HEK293 (cell line): ENCODE data around the gene EBLN1.

Experiments used
- CTCF ChIA-PET: fragments of 350-600 bp; formaldehyde crosslinking; extraction: SDS; loops from one replicate; lab custom pipeline; 2021; ENCODE audit warnings: antibody characterized with exemption; lab: Yijun Ruan, JAX
- POLR2A ChIA-PET: fragments of 300-600 bp; formaldehyde crosslinking; extraction: SDS; loops from one replicate; lab custom pipeline; 2020; ENCODE audit warnings: antibody characterized with exemption, inconsistent platforms; lab: Yijun Ruan, JAX
- H3K27ac ChIP-seq: fragments of 200-500 bp; sonication (Bioruptor generic); 2 replicates; pipeline ENCODE4 v1.5.1; 2014; ENCODE audit warnings: low read depth, low read length, control low read depth, inconsistent platforms; ENCODE audit errors: extremely low read depth
- H3K36me3 ChIP-seq, 2 experiments: fragments of 200-500 bp in 1 of 2; sonication (Bioruptor generic) in 1 of 2; 1 replicate in 1 of 2; 2 replicates in 1 of 2; pipeline ENCODE4 v1.5.1; 2014 to 2017; ENCODE audit warnings: inconsistent platforms in 2 of 2, low read length in 2 of 2; ENCODE audit not compliant: control insufficient read depth in 2 of 2, insufficient read depth in 1 of 2
- H3K4me1 ChIP-seq: fragments of 200-500 bp; sonication (Bioruptor generic); 2 replicates; pipeline ENCODE4 v1.5.1; 2014; ENCODE audit warnings: mild to moderate bottlenecking, low read length, inconsistent platforms; ENCODE audit not compliant: control insufficient read depth, insufficient read depth
- H3K4me3 ChIP-seq: 2 replicates; pipeline ENCODE4 v1.5.1; 2011; ENCODE audit warnings: low read depth, mild to moderate bottlenecking, control low read depth, low read length, moderate library complexity
- H3K9me3 ChIP-seq: fragments of 200-500 bp; sonication (Bioruptor generic); 2 replicates; pipeline ENCODE4 v1.5.1; 2014; ENCODE audit warnings: low read depth, low read length, inconsistent platforms; ENCODE audit not compliant: control insufficient read depth, insufficient read depth
- BCL11B ChIP-seq: fragments of 450-650 bp; formaldehyde crosslinking; IDR thresholded peaks from 2 replicates; pipeline ENCODE4 v1.5.1; 2016; ENCODE audit warnings: low read depth, missing biosample characterization, missing genetic modification characterization
- GLIS2 ChIP-seq: fragments of 450-650 bp; formaldehyde crosslinking; IDR thresholded peaks from 2 replicates; pipeline ENCODE4 v1.5.1; 2016; ENCODE audit warnings: missing biosample characterization, missing genetic modification characterization
- KLF16 ChIP-seq: fragments of 450-650 bp; formaldehyde crosslinking; IDR thresholded peaks from 2 replicates; pipeline ENCODE4 v1.5.1; 2017; ENCODE audit warnings: missing biosample characterization, missing genetic modification characterization
- KLF9 ChIP-seq: fragments of 450-650 bp; formaldehyde crosslinking; IDR thresholded peaks from 2 replicates; pipeline ENCODE4 v1.5.1; 2016; ENCODE audit warnings: missing biosample characterization, missing genetic modification characterization, low read depth
- MZF1 ChIP-seq: fragments of 450-650 bp; formaldehyde crosslinking; IDR thresholded peaks from 2 replicates; pipeline ENCODE4 v1.5.1; 2017; ENCODE audit warnings: missing biosample characterization, missing genetic modification characterization, borderline replicate concordance
- OVOL3 ChIP-seq: fragments of 450-650 bp; formaldehyde crosslinking; IDR thresholded peaks from 2 replicates; pipeline ENCODE4 v1.5.1; 2016; ENCODE audit warnings: missing biosample characterization, missing genetic modification characterization
- SALL2 ChIP-seq: fragments of 450-650 bp; formaldehyde crosslinking; IDR thresholded peaks from 2 replicates; pipeline ENCODE4 v1.5.0; 2017; ENCODE audit warnings: missing biosample characterization, mild to moderate bottlenecking, missing genetic modification characterization, borderline replicate concordance
- TCF7L2 ChIP-seq: IDR thresholded peaks from 2 replicates; pipeline ENCODE4 v1.6.1; 2011; ENCODE audit warnings: low read depth, mild to moderate bottlenecking, inconsistent platforms, low read length, moderate library complexity, borderline replicate concordance
- TRIM28 ChIP-seq: IDR thresholded peaks from 2 replicates; pipeline ENCODE4 v1.6.1; 2011; ENCODE audit warnings: low read length, control low read depth, borderline replicate concordance
- WT1 ChIP-seq: fragments of 450-650 bp; formaldehyde crosslinking; IDR thresholded peaks from 2 replicates; pipeline ENCODE4 v1.5.1; 2016; ENCODE audit warnings: missing biosample characterization, missing genetic modification characterization
- ZBTB44 ChIP-seq: fragments of 450-650 bp; IDR thresholded peaks from 2 replicates; pipeline ENCODE4 v1.5.1; 2018; ENCODE audit warnings: missing biosample characterization, mild to moderate bottlenecking, missing genetic modification characterization
- ZNF112 ChIP-seq: fragments of 450-650 bp; formaldehyde crosslinking; IDR thresholded peaks from 2 replicates; pipeline ENCODE4 v1.5.0; 2017; ENCODE audit warnings: missing biosample characterization, missing genetic modification characterization
- ZNF175 ChIP-seq: fragments of 450-650 bp; formaldehyde crosslinking; IDR thresholded peaks from 2 replicates; pipeline ENCODE4 v1.5.1; 2016; ENCODE audit warnings: missing biosample characterization, missing genetic modification characterization
- ZNF248 ChIP-seq: fragments of 450-650 bp; formaldehyde crosslinking; IDR thresholded peaks from 2 replicates; pipeline ENCODE4 v1.5.1; 2017; ENCODE audit warnings: missing biosample characterization, missing genetic modification characterization
- ZNF302 ChIP-seq: fragments of 450-650 bp; formaldehyde crosslinking; IDR thresholded peaks from 2 replicates; pipeline ENCODE4 v1.5.1; 2016; ENCODE audit warnings: missing biosample characterization, missing genetic modification characterization, low read depth
- ZNF354C ChIP-seq: fragments of 450-650 bp; formaldehyde crosslinking; IDR thresholded peaks from 2 replicates; pipeline ENCODE4 v1.5.1; 2016; ENCODE audit warnings: missing biosample characterization, missing genetic modification characterization, low read depth, borderline replicate concordance
- ZNF416 ChIP-seq: fragments of 450-650 bp; formaldehyde crosslinking; IDR thresholded peaks from 2 replicates; pipeline ENCODE4 v1.5.1; 2016; ENCODE audit warnings: missing biosample characterization, missing genetic modification characterization
- ZNF530 ChIP-seq: fragments of 450-650 bp; formaldehyde crosslinking; IDR thresholded peaks from 2 replicates; pipeline ENCODE4 v1.5.1; 2016; ENCODE audit warnings: low read depth, missing biosample characterization, missing genetic modification characterization
- ZNF561 ChIP-seq: fragments of 450-650 bp; IDR thresholded peaks from 2 replicates; pipeline ENCODE4 v1.5.1; 2018; ENCODE audit warnings: missing biosample characterization, missing genetic modification characterization, borderline replicate concordance
- ZNF585B ChIP-seq: fragments of 450-650 bp; formaldehyde crosslinking; IDR thresholded peaks from 2 replicates; pipeline ENCODE4 v1.5.1; 2016; ENCODE audit warnings: missing biosample characterization, missing genetic modification characterization
- ZNF664 ChIP-seq: fragments of 450-650 bp; formaldehyde crosslinking; IDR thresholded peaks from 2 replicates; pipeline ENCODE4 v1.5.1; 2016; ENCODE audit warnings: missing biosample characterization, missing genetic modification characterization
- ZNF692 ChIP-seq: fragments of 450-650 bp; formaldehyde crosslinking; IDR thresholded peaks from 2 replicates; pipeline ENCODE4 v1.5.1; 2016; ENCODE audit warnings: missing biosample characterization, missing genetic modification characterization
- ZNF76 ChIP-seq: fragments of 450-650 bp; formaldehyde crosslinking; IDR thresholded peaks from 2 replicates; pipeline ENCODE4; 2016; ENCODE audit warnings: low read depth, missing biosample characterization, missing genetic modification characterization, borderline replicate concordance
- ZNF776 ChIP-seq: fragments of 450-650 bp; formaldehyde crosslinking; IDR thresholded peaks from 2 replicates; pipeline ENCODE4 v1.5.0; 2017; ENCODE audit warnings: missing biosample characterization, missing genetic modification characterization, borderline replicate concordance
- ZSCAN16 ChIP-seq: fragments of 450-650 bp; formaldehyde crosslinking; IDR thresholded peaks from 2 replicates; pipeline ENCODE4 v1.5.1; 2016; ENCODE audit warnings: missing biosample characterization, missing genetic modification characterization
- ZSCAN23 ChIP-seq: fragments of 450-650 bp; formaldehyde crosslinking; IDR thresholded peaks from 2 replicates; pipeline ENCODE4 v1.5.1; 2016; ENCODE audit warnings: missing biosample characterization, missing genetic modification characterization
- TF ChIP-seq, protein P1 (sequence below): fragments of 450-650 bp; formaldehyde crosslinking; IDR thresholded peaks from 2 replicates; pipeline ENCODE4 v1.5.1; 2016; ENCODE audit warnings: missing biosample characterization, missing genetic modification characterization, borderline replicate concordance
- TF ChIP-seq, protein P2 (sequence below): fragments of 450-650 bp; formaldehyde crosslinking; IDR thresholded peaks from 2 replicates; pipeline ENCODE4 v1.5.1; 2016; ENCODE audit warnings: missing biosample characterization, missing genetic modification characterization, low read depth

The EBLN1 gene

DNA sequence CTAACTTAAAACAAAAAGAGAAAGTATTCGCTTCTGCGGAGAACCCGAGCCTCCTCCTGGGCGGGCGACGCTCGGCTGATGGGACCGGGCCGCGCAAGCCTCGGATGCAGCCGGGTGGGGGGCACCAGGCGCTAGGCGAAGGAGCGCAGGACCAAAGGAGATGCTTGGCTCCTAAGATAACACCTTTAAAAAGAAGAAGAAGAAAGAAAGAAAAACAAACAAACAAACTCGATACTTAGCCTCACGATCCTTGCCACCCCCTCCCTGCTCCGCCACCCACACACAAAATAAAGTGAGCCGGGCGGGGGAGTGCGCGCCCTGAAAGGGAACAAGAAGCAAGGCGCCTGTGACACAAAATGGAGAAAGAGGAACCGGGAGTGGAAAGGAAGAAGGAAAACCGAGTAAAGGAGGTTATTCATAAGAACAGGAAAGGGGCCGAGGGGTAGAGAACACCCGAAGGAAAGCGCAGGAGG, 34.0 kb upstream of the EBLN1 start:
- CTCF ChIA-PET = interaction anchor here (0.6 kb wide), 1 partner anchor 462 kb away, joined by 3 read pairs; no protein-coding TSS in a partner anchor
- H3K27ac ChIP-seq = peak overlapping the region; percentile 91
- TF ChIP-seq ZNF692 (tag by site-specific recombination) (0 out of 2 replicates have a peak, but pooled peaks have one; percentile 59), ZNF776 (tag by site-specific recombination) (no peak), ZNF530 (tag by site-specific recombination) (no peak), KLF16 (tag by site-specific recombination) (peak; percentile 55; the same call in 1 of the 2 replicates), ZNF561 (tag by site-specific recombination) (no peak), SALL2 (tag by site-specific recombination) (no peak), ZNF76 (peak; percentile 21; the same call in 1 of the 2 replicates), MZF1 (tag by site-specific recombination) (no peak), ZNF664 (tag by site-specific recombination) (no peak), GLIS2 (peak; percentile 76), ZNF248 (tag by site-specific recombination) (no peak), ZNF112 (tag by site-specific recombination) (no peak), TCF7L2 (no peak), ZNF354C (tag by site-specific recombination) (no peak), ZNF175 (no peak), ZSCAN23 (tag by site-specific recombination) (no peak), ZNF416 (no peak), BCL11B (no peak), TRIM28 (no peak), WT1 (no peak), ZBTB44 (tag by site-specific recombination) (no peak), KLF9 (tag by site-specific recombination) (no peak), OVOL3 (tag by site-specific recombination) (no peak), ZSCAN16 (tag by site-specific recombination) (no peak), ZNF585B (tag by site-specific recombination) (no peak), ZNF302 (tag by site-specific recombination) (no peak)
- TF ChIP-seq, protein P1, sequence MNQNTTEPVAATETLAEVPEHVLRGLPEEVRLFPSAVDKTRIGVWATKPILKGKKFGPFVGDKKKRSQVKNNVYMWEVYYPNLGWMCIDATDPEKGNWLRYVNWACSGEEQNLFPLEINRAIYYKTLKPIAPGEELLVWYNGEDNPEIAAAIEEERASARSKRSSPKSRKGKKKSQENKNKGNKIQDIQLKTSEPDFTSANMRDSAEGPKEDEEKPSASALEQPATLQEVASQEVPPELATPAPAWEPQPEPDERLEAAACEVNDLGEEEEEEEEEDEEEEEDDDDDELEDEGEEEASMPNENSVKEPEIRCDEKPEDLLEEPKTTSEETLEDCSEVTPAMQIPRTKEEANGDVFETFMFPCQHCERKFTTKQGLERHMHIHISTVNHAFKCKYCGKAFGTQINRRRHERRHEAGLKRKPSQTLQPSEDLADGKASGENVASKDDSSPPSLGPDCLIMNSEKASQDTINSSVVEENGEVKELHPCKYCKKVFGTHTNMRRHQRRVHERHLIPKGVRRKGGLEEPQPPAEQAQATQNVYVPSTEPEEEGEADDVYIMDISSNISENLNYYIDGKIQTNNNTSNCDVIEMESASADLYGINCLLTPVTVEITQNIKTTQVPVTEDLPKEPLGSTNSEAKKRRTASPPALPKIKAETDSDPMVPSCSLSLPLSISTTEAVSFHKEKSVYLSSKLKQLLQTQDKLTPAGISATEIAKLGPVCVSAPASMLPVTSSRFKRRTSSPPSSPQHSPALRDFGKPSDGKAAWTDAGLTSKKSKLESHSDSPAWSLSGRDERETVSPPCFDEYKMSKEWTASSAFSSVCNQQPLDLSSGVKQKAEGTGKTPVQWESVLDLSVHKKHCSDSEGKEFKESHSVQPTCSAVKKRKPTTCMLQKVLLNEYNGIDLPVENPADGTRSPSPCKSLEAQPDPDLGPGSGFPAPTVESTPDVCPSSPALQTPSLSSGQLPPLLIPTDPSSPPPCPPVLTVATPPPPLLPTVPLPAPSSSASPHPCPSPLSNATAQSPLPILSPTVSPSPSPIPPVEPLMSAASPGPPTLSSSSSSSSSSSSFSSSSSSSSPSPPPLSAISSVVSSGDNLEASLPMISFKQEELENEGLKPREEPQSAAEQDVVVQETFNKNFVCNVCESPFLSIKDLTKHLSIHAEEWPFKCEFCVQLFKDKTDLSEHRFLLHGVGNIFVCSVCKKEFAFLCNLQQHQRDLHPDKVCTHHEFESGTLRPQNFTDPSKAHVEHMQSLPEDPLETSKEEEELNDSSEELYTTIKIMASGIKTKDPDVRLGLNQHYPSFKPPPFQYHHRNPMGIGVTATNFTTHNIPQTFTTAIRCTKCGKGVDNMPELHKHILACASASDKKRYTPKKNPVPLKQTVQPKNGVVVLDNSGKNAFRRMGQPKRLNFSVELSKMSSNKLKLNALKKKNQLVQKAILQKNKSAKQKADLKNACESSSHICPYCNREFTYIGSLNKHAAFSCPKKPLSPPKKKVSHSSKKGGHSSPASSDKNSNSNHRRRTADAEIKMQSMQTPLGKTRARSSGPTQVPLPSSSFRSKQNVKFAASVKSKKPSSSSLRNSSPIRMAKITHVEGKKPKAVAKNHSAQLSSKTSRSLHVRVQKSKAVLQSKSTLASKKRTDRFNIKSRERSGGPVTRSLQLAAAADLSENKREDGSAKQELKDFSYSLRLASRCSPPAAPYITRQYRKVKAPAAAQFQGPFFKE (tag by site-specific recombination) = no peak
- TF ChIP-seq, protein P2, sequence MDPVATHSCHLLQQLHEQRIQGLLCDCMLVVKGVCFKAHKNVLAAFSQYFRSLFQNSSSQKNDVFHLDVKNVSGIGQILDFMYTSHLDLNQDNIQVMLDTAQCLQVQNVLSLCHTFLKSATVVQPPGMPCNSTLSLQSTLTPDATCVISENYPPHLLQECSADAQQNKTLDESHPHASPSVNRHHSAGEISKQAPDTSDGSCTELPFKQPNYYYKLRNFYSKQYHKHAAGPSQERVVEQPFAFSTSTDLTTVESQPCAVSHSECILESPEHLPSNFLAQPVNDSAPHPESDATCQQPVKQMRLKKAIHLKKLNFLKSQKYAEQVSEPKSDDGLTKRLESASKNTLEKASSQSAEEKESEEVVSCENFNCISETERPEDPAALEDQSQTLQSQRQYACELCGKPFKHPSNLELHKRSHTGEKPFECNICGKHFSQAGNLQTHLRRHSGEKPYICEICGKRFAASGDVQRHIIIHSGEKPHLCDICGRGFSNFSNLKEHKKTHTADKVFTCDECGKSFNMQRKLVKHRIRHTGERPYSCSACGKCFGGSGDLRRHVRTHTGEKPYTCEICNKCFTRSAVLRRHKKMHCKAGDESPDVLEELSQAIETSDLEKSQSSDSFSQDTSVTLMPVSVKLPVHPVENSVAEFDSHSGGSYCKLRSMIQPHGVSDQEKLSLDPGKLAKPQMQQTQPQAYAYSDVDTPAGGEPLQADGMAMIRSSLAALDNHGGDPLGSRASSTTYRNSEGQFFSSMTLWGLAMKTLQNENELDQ (tag by site-specific recombination) = no peak

More for the DNA sequence above, 34.0 kb upstream of the EBLN1 start:
- POLR2A ChIA-PET = interaction anchor here (1.0 kb wide), 1 partner anchor 64 kb away, joined by 3 read pairs; the partner anchor contains the start of gene COMMD3
- Histone ChIP-seq H3K4me3 (peak overlapping the region; percentile 38), H3K36me3 (no peaks in the 10 kb centered on the region), H3K4me1 (peaks cover 13% of the 10 kb centered on the region), H3K9me3 (no peaks in the 10 kb centered on the region)
